Bronchial epithelial cell (primary cell): ENCODE results near the gene GPC5. TPM values are rescaled to one million over a fixed set of nuclear protein-coding genes. Genes with fewer than 3 reads are reported as not detected.

Experiments
- DNase-seq: peaks from one replicate; pipeline ENCODE4 v3.0.0-alpha.2; 2010; ENCODE audit warnings: low read depth
- FAIRE-seq: peaks from 2 replicates; lab custom pipeline; 2011; peaks lifted over from hg19 to GRCh38; lab: Jason Lieb, UNC
- H3K27me3 ChIP-seq: 2 replicates; pipeline ENCODE4 v1.5.1; 2011; ENCODE audit warnings: low read length; ENCODE audit not compliant: control insufficient read depth, insufficient read depth
- H3K36me3 ChIP-seq: 2 replicates; pipeline ENCODE4 v1.5.1; 2011; ENCODE audit warnings: low read length; ENCODE audit not compliant: control insufficient read depth, insufficient read depth
- H3K4me3 ChIP-seq: 2 replicates; pipeline ENCODE4 v1.5.1; 2011; ENCODE audit warnings: mild to moderate bottlenecking, low read depth, low read length, control low read depth
- total RNA-seq: library from RNA; depleted of rRNA; stranded (reverse); fragments of >200 nt; gene quantifications from 2 replicates; pipeline ENCODE4 v1.2.1, GENCODE V29; 2014
- TF ChIP-seq, protein P1 (sequence below): IDR thresholded peaks from 2 replicates; pipeline ENCODE4 v1.5.1; 2011; ENCODE audit warnings: mild to moderate bottlenecking, moderate library complexity, low read length, control low read depth, inconsistent platforms; ENCODE audit not compliant: insufficient read depth, severe bottlenecking

Gene GPC5
- total RNA-seq, 1 donor from 2014 or later = 1.8 TPM

DNA sequence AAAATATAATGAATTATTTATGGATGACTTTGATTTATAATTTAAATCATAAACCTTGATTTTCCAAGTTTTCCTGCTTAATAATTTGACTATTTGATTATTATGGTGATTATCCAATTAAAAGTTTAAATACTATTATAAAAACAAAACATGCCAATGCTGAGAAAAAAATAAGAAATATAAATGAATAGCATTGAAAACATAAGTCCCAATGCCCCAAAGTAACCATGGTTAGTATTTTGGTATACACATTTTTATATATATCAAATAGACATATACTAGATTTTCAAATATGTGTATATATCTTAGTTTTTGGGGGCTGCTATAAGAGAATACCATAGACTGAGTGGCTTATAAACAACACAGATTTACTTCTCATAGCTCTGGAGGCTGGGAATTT, 108.3 kb downstream of the GPC5 start:
- DNase-seq (no peak), FAIRE-seq (no peak)
- H3K4me3 ChIP-seq = no peak overlapping the region
- no peaks in the 10 kb centered on the region for H3K36me3 ChIP-seq
- TF ChIP-seq, protein P1, sequence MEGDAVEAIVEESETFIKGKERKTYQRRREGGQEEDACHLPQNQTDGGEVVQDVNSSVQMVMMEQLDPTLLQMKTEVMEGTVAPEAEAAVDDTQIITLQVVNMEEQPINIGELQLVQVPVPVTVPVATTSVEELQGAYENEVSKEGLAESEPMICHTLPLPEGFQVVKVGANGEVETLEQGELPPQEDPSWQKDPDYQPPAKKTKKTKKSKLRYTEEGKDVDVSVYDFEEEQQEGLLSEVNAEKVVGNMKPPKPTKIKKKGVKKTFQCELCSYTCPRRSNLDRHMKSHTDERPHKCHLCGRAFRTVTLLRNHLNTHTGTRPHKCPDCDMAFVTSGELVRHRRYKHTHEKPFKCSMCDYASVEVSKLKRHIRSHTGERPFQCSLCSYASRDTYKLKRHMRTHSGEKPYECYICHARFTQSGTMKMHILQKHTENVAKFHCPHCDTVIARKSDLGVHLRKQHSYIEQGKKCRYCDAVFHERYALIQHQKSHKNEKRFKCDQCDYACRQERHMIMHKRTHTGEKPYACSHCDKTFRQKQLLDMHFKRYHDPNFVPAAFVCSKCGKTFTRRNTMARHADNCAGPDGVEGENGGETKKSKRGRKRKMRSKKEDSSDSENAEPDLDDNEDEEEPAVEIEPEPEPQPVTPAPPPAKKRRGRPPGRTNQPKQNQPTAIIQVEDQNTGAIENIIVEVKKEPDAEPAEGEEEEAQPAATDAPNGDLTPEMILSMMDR = no peak
- H3K27me3 ChIP-seq = no peaks in the 10 kb centered on the region

DNA sequence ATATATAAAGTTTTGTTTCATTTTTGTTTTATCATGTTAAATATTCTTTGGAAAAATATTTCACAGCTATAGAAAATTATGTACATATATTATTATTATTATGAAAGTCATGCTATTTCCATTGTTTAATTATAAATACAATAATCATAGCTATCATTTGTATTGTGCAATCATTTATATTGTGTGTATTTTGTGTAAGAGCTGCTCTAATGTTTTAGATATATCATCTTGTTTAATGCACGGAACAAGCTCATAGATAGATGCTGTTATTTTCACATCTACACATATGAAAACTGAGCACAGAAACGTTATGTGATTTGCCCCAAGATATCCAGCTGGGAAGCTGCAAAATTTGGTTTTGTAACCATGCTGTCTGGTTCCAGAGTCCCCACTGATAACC, 111.6 kb downstream of the GPC5 start:
- no peak for FAIRE-seq
- Histone ChIP-seq H3K27me3 (no peaks in the 10 kb centered on the region), H3K4me3 (no peak overlapping the region), H3K36me3 (no peaks in the 10 kb centered on the region)
- TF ChIP-seq, protein P1 = no peak
- no peak for DNase-seq

DNA sequence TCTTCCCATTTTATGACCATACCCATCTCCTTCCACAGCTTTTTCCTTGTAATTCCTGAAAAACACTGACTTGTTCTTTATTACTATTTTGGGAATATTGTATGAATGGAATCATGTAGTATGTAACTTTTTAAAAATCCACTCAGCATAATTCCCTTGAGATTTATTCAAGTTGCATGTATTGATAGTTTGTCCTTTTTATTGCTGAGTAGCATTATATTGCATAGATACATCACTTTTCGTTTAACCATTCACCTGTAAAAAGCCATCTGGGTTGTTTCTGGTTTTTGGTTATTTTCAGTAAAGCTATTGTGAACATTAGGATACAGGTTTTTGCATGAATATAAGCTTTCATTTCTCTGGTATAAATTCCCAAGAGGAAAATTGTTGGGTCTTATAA, 115.4 kb downstream of the GPC5 start:
- Histone ChIP-seq H3K4me3 (no peak overlapping the region), H3K27me3 (no peaks in the 10 kb centered on the region), H3K36me3 (no peaks in the 10 kb centered on the region)
- no peak for FAIRE-seq
- DNase-seq = no peak
- TF ChIP-seq, protein P1 = no peak

DNA sequence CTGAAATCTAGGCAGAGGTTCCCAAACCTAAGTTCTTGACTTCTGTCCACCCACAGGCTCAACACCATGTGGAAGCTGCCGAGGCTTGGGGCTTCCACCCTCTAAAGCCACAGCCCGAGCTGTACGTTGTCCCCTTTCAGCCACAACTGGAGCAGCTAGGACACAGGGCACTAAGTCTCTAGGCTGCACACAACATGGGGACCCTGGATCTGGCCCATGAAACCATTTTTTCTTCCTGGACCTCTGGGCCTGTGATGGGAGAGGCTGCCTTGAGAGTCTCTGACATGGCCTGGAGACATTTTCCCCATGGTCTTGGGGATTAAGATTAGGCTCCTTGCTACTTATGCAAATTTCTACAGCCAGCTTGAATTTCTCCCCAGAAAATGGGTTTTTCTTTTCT, 118.4 kb downstream of the GPC5 start:
- no peak for FAIRE-seq
- Histone ChIP-seq H3K36me3 (no peaks in the 10 kb centered on the region), H3K27me3 (no peaks in the 10 kb centered on the region), H3K4me3 (no peak overlapping the region)
- TF ChIP-seq, protein P1 = no peak
- no peak for DNase-seq

DNA sequence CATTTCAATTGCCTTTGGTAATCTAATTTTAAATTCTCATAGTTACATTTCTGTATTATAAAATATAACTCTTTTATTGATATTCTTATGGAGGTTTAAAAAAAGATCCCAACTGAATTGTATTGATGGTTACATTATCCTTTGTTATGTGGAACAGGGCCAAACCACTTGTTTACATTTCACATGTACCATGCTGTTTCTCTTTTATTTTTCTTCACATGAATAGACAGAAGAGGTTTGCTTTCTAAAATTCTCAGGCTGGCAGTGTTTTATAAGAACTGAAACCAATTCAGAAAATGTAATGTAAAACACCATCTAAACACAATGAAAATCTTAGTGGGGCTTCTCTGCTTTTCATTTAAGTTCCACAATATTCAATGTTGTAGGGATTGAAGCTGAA, 122.5 kb downstream of the GPC5 start:
- Histone ChIP-seq H3K36me3 (no peaks in the 10 kb centered on the region), H3K27me3 (no peaks in the 10 kb centered on the region), H3K4me3 (no peak overlapping the region)
- FAIRE-seq = no peak
- TF ChIP-seq, protein P1 = no peak
- no peak for DNase-seq

DNA sequence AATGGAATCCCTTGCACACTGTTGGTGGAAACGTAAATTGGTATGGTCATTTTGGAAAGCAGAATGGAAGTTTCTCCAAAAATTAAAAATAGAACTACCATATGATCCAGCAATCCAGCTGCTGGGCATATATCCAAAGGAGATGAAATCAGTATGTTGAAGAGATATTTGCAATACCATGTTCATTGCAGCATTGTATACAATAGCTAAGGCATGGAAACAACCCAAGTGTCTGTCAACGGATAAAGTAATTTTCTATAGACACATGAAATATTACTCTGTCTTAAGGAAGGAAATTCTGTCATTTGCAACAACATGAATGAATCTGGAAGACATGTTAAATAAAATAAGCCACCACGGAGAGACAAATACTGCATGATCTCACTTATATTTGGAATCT, 124.7 kb downstream of the GPC5 start:
- DNase-seq (no peak), FAIRE-seq (no peak)
- H3K36me3 ChIP-seq = no peaks in the 10 kb centered on the region
- TF ChIP-seq, protein P1 = no peak
- H3K27me3 ChIP-seq = no peaks in the 10 kb centered on the region
- H3K4me3 ChIP-seq = no peak overlapping the region
